Peyer's patch (tissue), 4 donors: Measurements from ENCODE around the gene GPR84. TPM values are rescaled to one million over a fixed set of nuclear protein-coding genes. Genes with fewer than 3 reads are reported as not detected.

Experiments used
- DNase-seq, 3 donors: peaks; one replicate each; pipeline ENCODE4 v3.0.0-alpha.2; 2017 to 2019
- H3K27ac ChIP-seq, 4 donors: fragments of 200-600 bp; sonication (generic); one replicate each; pipeline ENCODE4 v1.5.1; 2016 to 2019
- H3K27me3 ChIP-seq, 2 donors: fragments of 200-600 bp; sonication (generic); one replicate each; pipeline ENCODE4 v1.5.1; 2019
- H3K36me3 ChIP-seq, 3 donors: fragments of 200-600 bp; sonication (generic); one replicate each; pipeline ENCODE4 v1.5.1; 2016 to 2019
- H3K4me1 ChIP-seq, 4 donors: fragments of 200-600 bp; sonication (generic); one replicate each; pipeline ENCODE4 v1.5.1; 2016 to 2019
- H3K4me3 ChIP-seq, 4 donors: fragments of 200-600 bp; sonication (generic); 1 replicate in 3 of 4; 2 replicates in 1 of 4; pipeline ENCODE4 v1.5.1; 2016 to 2019; ENCODE audit warnings: mild to moderate bottlenecking in 1 of 4
- H3K9me3 ChIP-seq, 4 donors: fragments of 200-600 bp; sonication (generic); one replicate each; pipeline ENCODE4 v1.5.1; 2016 to 2019; ENCODE audit warnings: mild to moderate bottlenecking in 1 of 4
- CTCF ChIP-seq, 6 experiments: fragments of 450-650 bp in 4 of 6; fragments of 200-600 bp in 2 of 6; sonication (generic) in 1 of 6; IDR thresholded peaks; one replicate each; pipeline ENCODE4 v1.5.1; 2017 to 2019; ENCODE audit warnings: antibody characterized with exemption in 6 of 6, mild to moderate bottlenecking in 3 of 6, moderate library complexity in 1 of 6
- POLR2A ChIP-seq, 2 donors: fragments of 450-650 bp; IDR thresholded peaks; one replicate each; pipeline ENCODE4 v1.5.1; 2017; ENCODE audit warnings: antibody characterized with exemption in 2 of 2, mild to moderate bottlenecking in 2 of 2, moderate library complexity in 2 of 2
- total RNA-seq, 4 donors: library from RNA; depleted of rRNA; stranded (reverse); fragments of >200 nt; gene quantifications; one replicate each; pipeline ENCODE4 v1.1.0, GENCODE V29; 2016

The GPR84 gene
- total RNA-seq, 4 donors from 2014 or later: not detected

DNA sequence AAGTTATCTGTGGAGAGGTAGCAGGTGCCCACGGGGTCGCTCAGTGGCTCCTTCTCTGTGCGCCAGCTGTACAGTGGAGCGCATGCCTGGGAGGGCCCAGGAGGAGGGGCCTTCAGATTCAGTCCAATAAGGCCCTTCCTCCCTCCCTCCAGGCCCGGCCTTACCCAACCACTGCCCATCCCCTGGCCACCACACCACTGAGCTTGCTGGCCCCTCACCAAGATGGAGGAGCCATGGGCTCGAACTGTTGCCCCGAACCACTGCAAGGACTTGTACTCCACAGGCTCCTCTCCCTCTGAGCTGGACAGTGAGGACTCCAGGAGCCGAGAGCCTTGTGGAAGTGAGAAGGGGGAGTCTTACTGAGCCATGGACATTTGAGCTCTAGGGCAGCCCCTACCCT, 45.0 kb upstream of the GPR84 start:
- H3K4me1 ChIP-seq: peaks cover 0 to 35% (median 15%) of the 10 kb centered on the region in 4 donors
- H3K27me3 ChIP-seq: no peaks in the 10 kb centered on the region
- H3K36me3 ChIP-seq: peaks cover 0 to 48% (median 0%) of the 10 kb centered on the region in 3 donors
- H3K27ac ChIP-seq: no peak overlapping the region
- no peak overlapping the region for H3K4me3 ChIP-seq
- H3K9me3 ChIP-seq: no peaks in the 10 kb centered on the region
- no peak for DNase-seq
- TF ChIP-seq CTCF (IDR thresholded peaks at IDR 0.05) (no peak), POLR2A (IDR thresholded peaks at IDR 0.05) (no peak)

GRCh38 chr12:54407183-54407905, 43.1 kb upstream of the GPR84 start:
- TF ChIP-seq CTCF (IDR thresholded peaks at IDR 0.05): no peak
- TF ChIP-seq POLR2A (IDR thresholded peaks at IDR 0.05): no peak
- DNase-seq: no peak
- Histone ChIP-seq H3K27ac (peak overlapping the region in 1 of 4 donors; percentile 7), H3K36me3 (peaks cover 0 to 67% (median 0%) of the 10 kb centered on the region in 3 donors), H3K27me3 (no peaks in the 10 kb centered on the region), H3K4me1 (peaks cover 0 to 17% (median 2%) of the 10 kb centered on the region in 4 donors), H3K4me3 (no peak overlapping the region), H3K9me3 (no peaks in the 10 kb centered on the region)

- Histone ChIP-seq H3K27ac (no peak overlapping the region), H3K4me1 (no peaks in the 10 kb centered on the region), H3K9me3 (no peaks in the 10 kb centered on the region), H3K36me3 (peaks cover 0 to 85% (median 0%) of the 10 kb centered on the region in 3 donors), H3K4me3 (no peak overlapping the region), H3K27me3 (no peaks in the 10 kb centered on the region)
- TF ChIP-seq POLR2A (IDR thresholded peaks at IDR 0.05) (no peak), CTCF (IDR thresholded peaks at IDR 0.05) (no peak)
- DNase-seq: no peak
Measured at GRCh38 chr12:54405573-54405972, 41.3 kb upstream of the GPR84 start.

DNA sequence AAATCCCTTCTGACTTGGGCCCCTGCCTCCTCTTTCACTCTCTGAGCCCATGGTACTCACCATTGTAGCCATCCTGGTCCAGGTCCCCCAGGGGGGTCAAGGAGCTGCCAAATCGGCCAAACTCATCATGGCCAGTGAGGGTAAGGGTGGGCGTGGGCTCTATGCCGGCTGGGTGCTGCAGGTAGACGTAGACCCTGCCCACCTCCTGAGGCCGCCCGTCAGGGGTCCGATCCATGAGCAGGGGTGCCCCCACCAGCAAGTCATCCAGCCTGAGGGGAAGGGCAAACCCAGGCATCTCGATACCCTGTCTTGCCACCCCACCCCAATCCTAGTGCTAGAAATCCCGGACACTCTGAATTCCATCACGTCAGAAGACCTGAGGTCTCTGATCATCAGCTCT, 40.8 kb upstream of the GPR84 start:
- TF ChIP-seq CTCF (IDR thresholded peaks at IDR 0.05) (no peak), POLR2A (IDR thresholded peaks at IDR 0.05) (no peak)

DNA sequence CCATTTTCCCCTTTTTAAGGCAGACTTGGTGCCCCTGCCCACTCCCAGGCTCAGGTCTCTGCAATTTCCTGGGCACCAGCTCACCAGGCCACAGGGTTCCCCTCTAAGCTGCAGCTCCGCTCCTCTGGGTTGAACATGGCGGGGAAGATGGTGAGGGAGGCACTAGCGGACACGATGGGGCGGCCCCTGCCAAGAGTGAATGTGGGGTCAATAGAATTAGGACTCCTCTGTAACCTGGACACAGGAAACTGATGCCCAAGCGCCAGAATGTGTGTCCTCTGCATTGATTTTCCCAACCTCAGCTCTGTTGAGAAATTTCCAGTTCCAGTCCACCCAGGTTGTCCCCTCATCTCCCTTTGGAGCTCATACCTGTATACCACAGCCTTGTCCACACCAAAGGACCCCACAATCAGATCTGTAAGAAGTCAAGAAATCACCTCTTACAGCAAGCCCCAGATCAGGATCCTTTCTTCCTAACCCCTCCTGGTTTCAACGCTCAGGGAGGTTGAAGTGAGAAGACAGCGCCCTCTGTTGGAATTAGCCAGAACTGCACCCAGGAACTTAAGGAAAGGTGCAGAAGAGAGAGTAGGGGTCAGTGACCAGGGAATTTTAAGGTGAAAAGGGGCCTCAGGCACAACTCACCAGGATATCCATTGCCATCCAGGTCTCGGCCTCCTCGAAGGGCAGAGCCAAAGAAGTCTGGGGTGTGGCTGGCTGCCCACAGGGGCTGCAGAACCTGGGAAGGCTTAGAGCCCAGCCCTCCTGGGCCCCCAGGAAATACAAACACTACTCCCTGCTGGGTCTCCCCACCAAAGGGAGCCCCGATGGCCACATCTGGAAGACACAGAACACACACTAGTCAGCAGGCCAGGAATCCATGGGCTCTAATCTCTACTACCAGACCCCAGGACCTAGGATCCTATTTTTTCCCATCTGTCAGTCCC, 40.0 kb upstream of the GPR84 start:
- Histone ChIP-seq H3K4me1 (no peaks in the 10 kb centered on the region), H3K27ac (no peak overlapping the region), H3K9me3 (no peaks in the 10 kb centered on the region)

More for the DNA sequence above, 40.8 kb upstream of the GPR84 start:
- Histone ChIP-seq H3K9me3 (no peaks in the 10 kb centered on the region), H3K27ac (no peak overlapping the region), H3K27me3 (no peaks in the 10 kb centered on the region), H3K4me1 (no peaks in the 10 kb centered on the region), H3K36me3 (peaks cover 0 to 87% (median 0%) of the 10 kb centered on the region in 3 donors), H3K4me3 (no peak overlapping the region)
- DNase-seq: no peak

More for the DNA sequence above, 40.0 kb upstream of the GPR84 start:
- peak in 2 of 3 donors; percentile 69 to 84 for DNase-seq
- no peaks in the 10 kb centered on the region for H3K27me3 ChIP-seq
- TF ChIP-seq CTCF (IDR thresholded peaks at IDR 0.05) (peak; percentile 74 to 96 (median 82)), POLR2A (IDR thresholded peaks at IDR 0.05) (no peak)
- no peak overlapping the region for H3K4me3 ChIP-seq
- H3K36me3 ChIP-seq: peaks cover 0 to 86% (median 0%) of the 10 kb centered on the region in 3 donors
